DOHH2 (cell line): Measurements from ENCODE around the gene UROC1.

Source experiments
- EZH2phosphoT487 ChIP-seq: fragments of 200-600 bp; sonication (generic); IDR thresholded peaks from 2 replicates; pipeline ENCODE4 v1.6.1; 2017; ENCODE audit warnings: borderline replicate concordance, mild to moderate bottlenecking, antibody characterized with exemption, low read length, moderate library complexity, mixed read lengths
- TF ChIP-seq, protein P1 (sequence below): fragments of 200-600 bp; sonication (generic); IDR thresholded peaks from one replicate; pipeline ENCODE4 v1.5.1; 2014; ENCODE audit warnings: antibody characterized with exemption, mild to moderate bottlenecking, low read depth, low read length; ENCODE audit not compliant: poor library complexity, severe bottlenecking

DNA sequence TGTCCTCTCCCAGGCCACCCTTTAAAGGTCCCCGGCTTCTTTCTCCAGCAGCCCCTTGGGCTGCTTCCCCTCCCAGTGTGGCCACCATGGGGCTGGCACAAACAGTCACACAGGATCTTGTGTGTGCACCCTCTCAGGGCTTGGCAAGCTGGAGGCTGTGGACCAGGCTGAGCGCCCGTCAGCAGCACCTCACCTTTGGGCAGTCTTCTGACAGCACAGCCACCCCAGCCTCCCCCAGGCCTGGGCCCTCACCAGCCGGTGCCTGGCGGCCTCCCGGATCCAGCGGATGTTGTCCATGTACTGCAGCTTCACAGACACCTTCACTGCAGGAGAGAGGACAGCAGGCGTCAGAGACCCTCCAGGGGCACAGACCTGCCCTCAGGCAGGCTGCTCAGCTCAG is 21.8 kb downstream of the UROC1 start:
- TF ChIP-seq, protein P1, sequence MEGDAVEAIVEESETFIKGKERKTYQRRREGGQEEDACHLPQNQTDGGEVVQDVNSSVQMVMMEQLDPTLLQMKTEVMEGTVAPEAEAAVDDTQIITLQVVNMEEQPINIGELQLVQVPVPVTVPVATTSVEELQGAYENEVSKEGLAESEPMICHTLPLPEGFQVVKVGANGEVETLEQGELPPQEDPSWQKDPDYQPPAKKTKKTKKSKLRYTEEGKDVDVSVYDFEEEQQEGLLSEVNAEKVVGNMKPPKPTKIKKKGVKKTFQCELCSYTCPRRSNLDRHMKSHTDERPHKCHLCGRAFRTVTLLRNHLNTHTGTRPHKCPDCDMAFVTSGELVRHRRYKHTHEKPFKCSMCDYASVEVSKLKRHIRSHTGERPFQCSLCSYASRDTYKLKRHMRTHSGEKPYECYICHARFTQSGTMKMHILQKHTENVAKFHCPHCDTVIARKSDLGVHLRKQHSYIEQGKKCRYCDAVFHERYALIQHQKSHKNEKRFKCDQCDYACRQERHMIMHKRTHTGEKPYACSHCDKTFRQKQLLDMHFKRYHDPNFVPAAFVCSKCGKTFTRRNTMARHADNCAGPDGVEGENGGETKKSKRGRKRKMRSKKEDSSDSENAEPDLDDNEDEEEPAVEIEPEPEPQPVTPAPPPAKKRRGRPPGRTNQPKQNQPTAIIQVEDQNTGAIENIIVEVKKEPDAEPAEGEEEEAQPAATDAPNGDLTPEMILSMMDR = no peak
- no peak for TF ChIP-seq EZH2phosphoT487
